Erythroblast (primary cell): ENCODE results near the gene SERPINC1.
A peak's percentile ranks its signal among the peaks of the same experiment; 100 is the strongest.

Experiments
- GATA1 ChIP-seq: IDR thresholded peaks from 2 replicates; pipeline ENCODE4 v1.6.1; 2011; ENCODE audit warnings: low read depth, mild to moderate bottlenecking, control low read depth, low read length, moderate library complexity
- POLR2A ChIP-seq: IDR thresholded peaks from 2 replicates; pipeline ENCODE4 v1.6.1; 2011; ENCODE audit warnings: mild to moderate bottlenecking, low read length

DNA sequence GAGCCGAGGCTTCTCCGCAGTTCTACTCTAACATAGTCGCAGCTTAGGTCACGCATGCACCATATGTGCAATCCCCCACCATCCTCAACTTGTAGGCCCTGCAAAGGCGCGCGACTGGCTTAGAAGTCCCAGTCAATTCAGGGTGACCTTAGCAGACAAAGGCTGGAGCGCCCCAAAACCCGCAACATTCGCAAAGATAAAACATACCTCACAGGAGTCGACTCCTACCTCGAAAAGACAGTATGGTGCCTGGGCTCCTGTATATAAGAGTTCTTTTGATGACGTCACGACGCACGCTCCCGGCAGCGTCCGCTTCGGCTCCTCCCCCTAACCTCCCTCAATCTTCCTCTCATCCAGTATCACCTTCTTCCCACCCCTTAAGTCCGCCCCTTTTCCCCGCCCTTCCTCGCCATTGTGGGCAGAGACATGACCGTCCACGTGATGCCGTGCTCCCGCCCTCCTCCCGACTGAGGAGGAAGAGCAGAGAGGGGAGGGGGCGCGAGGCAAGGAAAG lies 49.3 kb downstream of the SERPINC1 start, which contains the start of gene GAS5:
- TF ChIP-seq POLR2A (peak; percentile 100), GATA1 (no peak)
